Stimulated activated CD4-positive, alpha-beta T cell treated with anti-CD3 and anti-CD28 coated beads, Interleukin-12 subunit alpha, Interleukin-12 subunit beta, amount 100 ng/mL, for 48 hours (primary cell): Measurements from ENCODE around the gene OR2G6.
"Not testable (repeated sequence)": the region's sequence is repeated elsewhere in the genome, so short reads cannot be mapped to it uniquely, and the experiment has no call there.

Source experiments
- DNase-seq, 3 donors: peaks; one replicate each; pipeline ENCODE4 v3.0.0-alpha.2; 2020; ENCODE audit warnings: low read depth in 2 of 3, low spot score in 1 of 3

Gene OR2G6

GRCh38 chr1:248507773-248508172, at the start of gene OR2G6:
Gene OR2G6 (plus strand): TSS chr1:248508073. CDS start chr1:248521647, 13,574 bp downstream.
- not testable (repeated sequence) for DNase-seq

DNA sequence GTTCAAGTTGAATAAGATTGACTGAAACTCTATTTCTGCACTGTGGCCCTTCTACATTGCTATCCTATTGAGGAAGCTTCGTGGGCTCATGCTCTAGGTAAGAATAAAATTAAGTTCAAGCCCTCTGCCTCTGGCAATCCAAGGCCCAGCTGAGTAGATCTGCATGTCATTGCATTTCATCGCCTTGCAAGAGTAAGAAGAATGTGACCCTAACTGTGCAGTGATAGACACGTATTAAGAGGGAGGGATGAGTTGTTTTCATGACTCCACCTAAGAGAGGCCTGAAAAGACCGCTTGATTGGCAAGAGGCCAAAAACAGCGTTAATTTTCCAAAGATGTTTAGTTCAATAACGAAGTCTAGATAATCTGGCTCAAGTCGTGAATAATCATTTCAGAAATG, 48.8 kb upstream of the OR2G6 start:
- DNase-seq: not testable (repeated sequence)

DNA sequence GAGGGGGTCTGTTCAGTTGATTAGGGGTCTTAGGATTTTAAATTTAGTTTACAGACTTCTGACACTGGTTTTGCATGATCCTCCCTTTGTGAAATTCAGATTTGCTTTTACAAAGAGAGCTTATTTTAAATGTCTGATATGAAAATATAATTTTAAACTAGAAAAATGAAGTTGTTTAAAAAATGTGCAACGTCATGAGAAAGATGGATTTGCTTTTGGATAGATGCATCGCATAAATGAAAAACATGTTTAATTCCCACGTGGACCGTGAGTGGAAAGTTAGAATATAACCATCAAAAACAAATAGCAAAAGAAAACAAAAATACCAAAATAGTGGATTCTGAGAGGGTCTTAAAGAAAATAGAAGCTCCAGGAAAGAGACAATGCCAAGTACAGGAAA, 36.7 kb upstream of the OR2G6 start:
- no peak for DNase-seq

DNA sequence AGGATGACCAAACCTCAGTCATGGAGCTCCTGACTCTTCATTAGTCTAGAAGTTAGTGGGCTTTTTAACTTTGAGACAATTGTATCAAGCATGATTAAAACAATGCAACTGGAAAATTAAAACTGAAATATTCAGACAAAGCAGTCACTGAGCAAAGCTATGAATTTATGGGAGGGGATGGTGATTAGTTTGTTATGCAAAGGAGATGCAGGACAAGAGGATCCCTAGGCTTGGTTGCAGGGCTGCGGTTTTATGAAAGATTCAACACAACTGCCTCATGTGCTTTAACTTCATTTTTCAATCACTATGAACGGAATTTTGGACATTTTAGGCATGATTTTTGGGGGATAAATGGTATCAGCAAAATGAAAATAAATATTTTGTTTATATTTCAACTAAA, 35.8 kb upstream of the OR2G6 start:
- not testable (repeated sequence) for DNase-seq

DNA sequence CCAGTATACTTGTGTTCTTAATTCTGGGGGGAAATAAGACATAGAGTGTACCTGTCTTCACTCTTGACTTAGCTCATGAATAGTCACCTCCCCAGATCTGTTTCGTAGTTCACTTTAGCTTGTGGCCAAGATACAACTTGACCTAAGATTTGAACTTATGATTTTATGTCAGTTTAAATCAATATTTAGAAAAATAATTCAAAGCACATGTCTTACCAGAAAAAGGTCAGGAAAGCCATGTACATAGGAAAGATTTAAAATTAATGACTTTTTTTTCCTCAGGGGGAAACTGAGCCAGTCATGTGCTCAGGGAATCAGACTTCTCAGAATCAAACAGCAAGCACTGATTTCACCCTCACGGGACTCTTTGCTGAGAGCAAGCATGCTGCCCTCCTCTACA, 34.8 kb upstream of the OR2G6 start, which contains the start of gene OR2T3:
Gene OR2T3 (plus strand): TSS at position 301 of the 400 bp plus-strand sequence. CDS start 0 bp downstream, at position 301.
- DNase-seq: not testable (repeated sequence)

DNA sequence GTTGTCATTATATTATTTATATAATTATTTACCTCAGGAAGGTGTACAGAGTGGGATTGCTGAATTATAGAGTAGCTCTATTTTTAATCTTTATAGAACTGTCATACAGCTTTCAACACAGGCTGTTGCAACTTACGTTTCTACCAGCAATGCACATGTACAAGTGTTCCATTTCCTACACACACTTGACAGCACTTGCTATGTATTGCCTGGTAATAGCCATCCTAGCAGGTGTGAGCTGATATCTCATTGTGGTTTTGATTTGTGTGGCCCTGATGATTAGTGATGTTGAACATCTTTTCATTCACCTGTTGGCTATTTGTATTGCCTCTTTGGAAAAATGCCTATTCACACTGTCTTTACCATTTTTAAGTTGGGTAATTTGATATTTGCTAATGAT, 32.2 kb upstream of the OR2G6 start:
- DNase-seq: not testable (repeated sequence)

GRCh38 chr1:248481686-248482579, 25.9 kb upstream of the OR2G6 start:
- DNase-seq: peak in 1 of 3 donors; percentile 6

- not testable (repeated sequence) for DNase-seq
Observed at GRCh38 chr1:248488289-248488688, 19.6 kb upstream of the OR2G6 start, which contains the start of gene OR2T5. Gene OR2T5 (plus strand): TSS chr1:248488589. CDS start chr1:248488589, 0 bp downstream.

DNA sequence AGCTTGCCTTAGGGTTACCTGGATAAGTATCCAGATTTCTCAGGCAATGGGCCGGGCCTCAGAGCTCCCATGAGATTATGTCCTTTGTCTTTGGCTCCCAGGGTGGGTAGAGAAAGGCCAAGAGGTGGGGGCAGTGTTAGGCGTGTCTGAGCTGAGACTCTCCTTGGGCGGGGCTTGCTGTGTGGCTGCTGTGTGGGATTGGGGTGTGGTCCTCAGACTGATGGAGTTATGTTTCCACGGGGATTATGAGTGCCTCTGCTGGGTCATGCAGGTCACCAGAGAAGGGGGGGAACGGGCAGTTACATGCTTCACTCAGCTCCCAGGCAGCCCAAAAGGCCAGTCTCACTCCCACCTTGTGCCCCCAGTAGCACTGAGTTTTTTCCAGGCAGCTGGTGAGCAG, 11.2 kb upstream of the OR2G6 start:
- DNase-seq: not testable (repeated sequence)

- DNase-seq: not testable (repeated sequence)
Observed at GRCh38 chr1:248500305-248501035, 7.4 kb upstream of the OR2G6 start.

GRCh38 chr1:248510217-248510616, 2.3 kb downstream of the OR2G6 start:
- DNase-seq: not testable (repeated sequence)

DNA sequence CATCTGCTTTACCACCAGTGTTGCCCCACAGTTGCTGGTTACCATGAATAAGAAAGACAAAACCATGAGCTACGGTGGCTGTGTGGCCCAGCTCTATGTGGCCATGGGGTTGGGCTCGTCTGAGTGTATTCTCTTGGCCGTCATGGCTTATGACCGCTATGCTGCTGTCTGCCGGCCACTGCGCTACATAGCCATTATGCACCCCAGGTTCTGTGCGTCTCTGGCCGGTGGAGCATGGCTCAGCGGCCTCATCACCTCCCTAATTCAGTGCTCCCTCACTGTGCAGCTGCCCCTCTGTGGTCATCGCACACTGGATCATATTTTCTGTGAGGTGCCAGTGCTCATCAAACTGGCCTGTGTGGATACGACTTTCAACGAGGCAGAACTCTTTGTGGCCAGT, 14.0 kb downstream of the OR2G6 start:
- DNase-seq: no peak

DNA sequence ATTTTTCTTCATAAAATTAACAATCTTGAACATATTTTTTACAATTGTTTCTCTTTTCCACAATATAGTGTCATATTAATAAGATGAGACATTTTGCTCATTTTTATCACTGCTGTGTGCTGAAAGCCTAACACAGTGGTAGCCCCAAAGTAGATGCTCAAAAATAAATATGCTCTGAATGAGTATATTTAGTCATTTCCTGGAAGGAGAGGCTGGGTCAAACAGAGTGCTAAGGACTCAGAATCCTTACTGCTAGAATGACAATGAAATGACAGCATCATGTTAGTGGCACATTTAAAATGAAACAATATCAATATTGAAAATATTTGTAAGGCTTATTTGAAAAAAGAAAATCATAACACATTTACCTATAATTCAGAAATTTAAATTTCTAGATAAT, 29.6 kb downstream of the OR2G6 start:
- DNase-seq: not testable (repeated sequence)

DNA sequence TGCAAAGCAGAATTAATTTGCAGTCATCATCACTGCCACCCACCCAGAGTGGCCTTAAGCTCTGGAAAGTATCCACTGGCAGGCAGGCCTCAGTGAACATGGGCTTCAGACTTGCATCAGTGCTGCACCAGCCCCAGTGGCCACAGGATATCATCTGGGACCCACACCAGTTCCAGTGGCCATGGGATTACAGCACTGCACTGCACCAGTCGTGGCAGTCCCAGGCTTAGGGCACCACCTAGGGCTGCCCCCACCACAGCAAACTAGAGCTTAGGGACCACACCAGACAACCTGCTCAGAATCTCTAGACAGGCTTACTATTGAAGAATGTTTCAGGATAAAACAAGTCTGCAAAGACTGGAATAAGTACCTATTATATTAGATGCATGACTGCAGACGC, 39.5 kb downstream of the OR2G6 start:
- not testable (repeated sequence) for DNase-seq

GRCh38 chr1:248551027-248551426, 43.2 kb downstream of the OR2G6 start:
- DNase-seq: not testable (repeated sequence)

GRCh38 chr1:248562672-248563071, 54.8 kb downstream of the OR2G6 start, which contains the start of gene OR2T29:
Gene OR2T29 (minus strand): TSS chr1:248562772. CDS start chr1:248559491, 3,281 bp downstream.
- not testable (repeated sequence) for DNase-seq

DNA sequence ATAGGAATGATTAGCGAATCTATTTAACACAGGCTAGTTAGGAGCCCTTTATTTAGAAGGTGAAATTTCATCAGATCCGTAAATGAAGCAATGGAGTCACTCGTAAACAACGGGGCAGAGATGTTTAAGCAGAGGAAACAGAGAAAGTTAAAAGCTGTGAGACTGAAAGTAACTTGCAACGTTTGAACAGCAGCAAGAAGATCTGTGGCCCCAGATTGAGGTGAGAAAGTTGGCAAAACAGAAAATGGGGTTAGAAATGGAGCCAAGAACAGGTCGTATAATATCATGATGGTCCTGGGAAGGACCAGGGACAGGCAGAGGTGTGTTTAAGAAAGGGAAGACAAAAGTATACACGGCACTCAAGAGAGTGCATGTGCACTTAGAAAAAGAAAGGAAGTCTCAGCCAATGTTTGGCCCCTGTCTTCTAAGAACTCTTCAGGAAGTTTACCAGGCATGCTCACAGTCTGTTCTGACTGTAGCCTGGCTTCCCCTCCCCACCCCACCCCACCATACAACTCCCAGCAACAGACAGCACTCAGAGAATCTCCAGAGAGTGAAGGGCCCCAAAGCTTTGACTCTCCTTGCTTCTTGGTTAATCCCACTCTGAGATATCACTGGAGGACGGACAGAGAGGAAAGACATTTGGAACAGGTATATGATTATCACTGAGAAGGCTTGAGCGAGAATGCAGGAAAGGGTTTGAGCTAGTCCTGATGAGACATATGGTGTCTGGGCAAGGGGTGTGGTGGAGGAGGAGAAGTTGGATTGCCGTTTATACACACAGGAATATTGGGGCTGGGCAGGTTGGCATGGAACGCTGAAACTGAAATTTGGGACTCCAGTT, 57.9 kb downstream of the OR2G6 start:
- not testable (repeated sequence) for DNase-seq

DNA sequence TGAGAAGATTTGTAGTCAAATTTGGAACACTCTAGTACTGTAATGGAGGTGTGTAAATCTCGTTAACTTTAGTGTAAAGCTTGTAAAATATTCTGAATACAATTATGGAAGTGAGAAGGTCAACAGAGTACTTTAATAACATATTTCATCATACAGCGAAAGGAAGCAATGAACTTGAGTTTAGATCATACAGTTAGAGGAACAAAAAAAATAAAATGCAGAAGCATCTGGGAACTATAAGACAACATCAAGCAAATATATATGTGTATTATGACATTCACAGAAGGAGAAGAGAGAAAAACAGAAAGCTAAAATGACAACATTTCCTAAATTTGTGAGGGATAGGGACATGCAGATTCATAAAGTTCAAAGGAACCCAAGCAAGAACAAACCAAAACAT, 61.2 kb downstream of the OR2G6 start:
- DNase-seq: not testable (repeated sequence)

DNA sequence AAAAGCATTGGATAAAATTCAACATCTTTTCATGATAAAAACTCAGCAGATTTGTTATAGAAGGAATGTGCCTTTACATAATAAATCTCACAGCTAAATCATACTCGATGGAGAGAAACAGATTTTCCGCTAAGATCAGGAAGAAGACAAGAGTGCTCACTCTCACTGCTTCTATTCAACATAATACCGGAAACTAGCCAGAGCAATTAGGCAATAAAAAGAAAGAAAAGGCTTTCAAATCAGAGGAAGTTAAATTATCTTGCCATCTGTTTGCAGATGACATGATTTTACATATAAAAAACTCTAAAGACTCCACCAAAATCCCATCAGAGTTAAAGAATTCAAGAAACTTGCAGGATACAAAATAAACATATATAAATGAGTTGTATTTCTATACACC, 62.9 kb downstream of the OR2G6 start:
- DNase-seq: not testable (repeated sequence)

GRCh38 chr1:248572049-248572448, 64.2 kb downstream of the OR2G6 start:
- DNase-seq: not testable (repeated sequence)

DNA sequence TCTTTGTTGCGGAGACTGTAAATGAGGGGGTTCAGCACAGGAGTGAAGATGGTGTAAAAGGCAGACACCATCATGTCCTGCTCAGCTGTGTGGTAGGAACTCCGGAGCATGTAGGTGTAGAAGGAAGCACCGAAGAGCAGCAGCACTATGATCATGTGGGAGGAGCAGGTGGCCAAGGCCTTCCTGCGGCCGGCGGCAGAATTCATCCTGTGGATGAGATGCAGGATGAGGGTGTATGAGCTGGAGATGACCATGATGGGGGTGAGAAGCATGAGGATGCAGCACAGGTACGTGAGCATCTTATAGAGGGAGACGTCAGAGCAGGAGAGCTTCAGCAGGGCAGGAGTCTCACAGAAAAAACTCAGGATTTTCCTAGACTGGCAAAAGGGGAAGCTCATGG, 66.0 kb downstream of the OR2G6 start:
- not testable (repeated sequence) for DNase-seq
